DMS53 (cell line): ENCODE data around the gene SMARCB1.
A peak's percentile ranks its signal among the peaks of the same experiment; 100 is the strongest.

Experiments used
- DNase-seq: peaks from one replicate; lab custom pipeline; 2025; lab: John Stamatoyannopoulos, UW

SMARCB1 gene

GRCh38 chr22:23786752-23787599, at the start of gene SMARCB1:
SMARCB1 (plus strand) TSS chr22:23786966; CDS start chr22:23787170, 204 bp downstream.
- peak; percentile 87 for DNase-seq

- DNase-seq, result no peak
Observed at GRCh38 chr22:23737696-23738095, 49.1 kb upstream of the SMARCB1 start.

DNA sequence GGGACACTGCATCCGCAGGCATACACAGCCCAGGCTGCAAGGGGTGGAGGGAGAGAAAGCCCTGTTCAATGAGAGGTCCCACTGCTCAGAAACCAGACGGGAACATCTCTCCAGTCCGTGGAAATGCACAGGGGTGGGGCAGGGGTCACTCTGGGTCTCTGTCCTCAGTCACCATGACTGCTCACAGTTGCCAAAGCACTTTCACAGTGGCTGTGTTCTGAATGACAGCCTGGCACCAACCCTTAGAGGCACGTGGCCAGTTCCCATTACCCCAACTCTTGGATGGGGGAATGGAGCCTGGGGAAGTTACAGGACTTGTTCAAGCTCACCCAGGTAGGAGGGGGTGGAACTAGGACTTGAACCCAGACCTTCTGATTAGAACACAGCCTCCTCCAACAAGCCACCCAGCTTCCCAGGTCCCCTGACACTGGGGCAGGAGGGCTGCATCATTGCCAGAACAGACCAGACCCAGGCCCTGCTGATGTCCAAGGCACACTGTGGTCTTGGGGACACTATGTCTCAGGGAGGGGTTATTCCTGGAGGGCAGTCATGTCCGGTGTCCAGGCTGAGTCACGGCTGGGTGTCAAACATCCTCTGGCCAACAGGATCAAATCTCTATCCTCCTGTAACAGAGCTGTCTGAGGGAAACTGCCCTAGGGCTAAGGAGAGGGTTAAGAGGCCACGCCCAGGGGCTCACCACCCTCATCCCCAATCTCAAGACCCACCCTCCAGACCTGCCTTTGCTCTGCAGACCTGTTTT, 44.1 kb upstream of the SMARCB1 start:
- DNase-seq, result no peak

DNA sequence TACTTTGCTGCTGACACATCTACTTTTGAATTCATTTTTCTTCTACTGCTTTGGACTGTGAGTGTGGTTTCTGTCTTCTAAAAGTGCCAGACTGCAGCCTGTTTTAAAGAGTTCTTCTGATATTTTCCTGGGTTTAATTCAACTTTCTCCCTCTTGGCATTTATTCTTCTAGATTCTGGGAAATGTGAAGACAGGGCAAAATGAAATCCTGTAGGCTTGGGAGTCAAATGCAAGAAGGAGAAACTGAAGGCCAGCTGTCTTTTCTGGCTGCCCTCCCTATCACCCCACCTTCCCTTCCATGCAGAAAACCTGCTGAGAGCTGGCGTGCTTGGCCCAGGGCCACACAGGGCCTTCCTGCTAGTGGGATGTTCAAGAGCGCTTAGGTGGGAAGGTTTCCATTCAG, 43.5 kb upstream of the SMARCB1 start:
- no peak for DNase-seq

- no peak for DNase-seq
Observed at GRCh38 chr22:23744001-23744400, 42.8 kb upstream of the SMARCB1 start.

DNA sequence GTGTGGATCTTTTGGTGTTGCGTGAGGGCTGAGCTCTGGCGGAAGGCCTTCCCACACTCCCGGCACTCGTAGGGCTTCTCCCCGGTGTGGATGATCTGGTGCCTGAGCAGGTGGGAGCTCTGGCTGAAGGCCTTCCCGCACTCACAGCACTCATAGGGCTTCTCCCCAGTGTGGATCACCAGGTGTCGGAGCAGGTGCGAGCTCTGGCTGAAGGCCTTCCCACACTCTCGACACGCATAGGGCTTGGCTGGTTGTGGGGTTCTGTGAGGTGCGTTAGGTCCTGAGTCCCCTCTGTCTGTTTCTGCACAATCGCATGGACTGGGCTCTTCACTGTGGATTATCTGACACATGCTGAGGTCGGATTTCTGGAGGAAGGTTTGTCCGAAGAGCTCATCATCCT, 42.3 kb upstream of the SMARCB1 start:
- no peak for DNase-seq

DNA sequence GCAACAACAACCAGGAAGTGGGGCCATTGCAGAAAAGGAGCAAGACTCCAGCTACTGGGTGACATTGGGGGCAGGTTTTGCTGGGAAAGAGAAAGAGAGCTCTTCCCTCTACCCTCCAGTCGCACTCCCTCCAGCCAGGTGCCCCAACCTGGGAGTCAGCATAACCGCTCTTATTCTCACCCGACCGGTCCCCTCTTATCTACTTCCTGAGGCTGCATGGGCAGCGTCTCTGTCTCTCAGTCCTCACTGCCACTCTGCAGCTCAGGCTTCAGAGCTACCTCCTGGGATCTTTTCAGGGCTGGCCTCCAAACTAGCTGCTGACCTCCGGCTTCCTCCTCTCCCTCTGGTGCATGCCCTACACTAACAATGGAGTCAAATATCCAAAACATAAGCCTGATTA, 41.0 kb upstream of the SMARCB1 start:
- no peak for DNase-seq

GRCh38 chr22:23749841-23750301, 36.9 kb upstream of the SMARCB1 start:
- peak; percentile 61 for DNase-seq

DNA sequence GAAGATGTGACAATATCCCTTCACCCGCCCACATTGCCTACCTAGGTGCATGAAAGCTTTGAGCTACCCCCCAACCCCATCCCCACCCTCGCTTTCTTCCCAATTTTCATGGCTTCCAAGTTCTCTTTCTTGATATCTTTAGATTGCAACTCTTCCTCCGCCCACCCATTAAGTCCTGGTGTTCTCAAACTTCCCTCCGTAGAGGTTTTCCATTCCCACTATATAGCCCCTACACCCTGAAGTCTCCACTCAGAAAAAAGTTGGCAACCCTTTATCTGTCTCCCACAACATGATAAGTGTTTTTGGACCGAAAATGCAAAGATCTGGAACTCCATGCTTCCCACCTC, 36.4 kb upstream of the SMARCB1 start:
- DNase-seq, result peak; percentile 18

DNA sequence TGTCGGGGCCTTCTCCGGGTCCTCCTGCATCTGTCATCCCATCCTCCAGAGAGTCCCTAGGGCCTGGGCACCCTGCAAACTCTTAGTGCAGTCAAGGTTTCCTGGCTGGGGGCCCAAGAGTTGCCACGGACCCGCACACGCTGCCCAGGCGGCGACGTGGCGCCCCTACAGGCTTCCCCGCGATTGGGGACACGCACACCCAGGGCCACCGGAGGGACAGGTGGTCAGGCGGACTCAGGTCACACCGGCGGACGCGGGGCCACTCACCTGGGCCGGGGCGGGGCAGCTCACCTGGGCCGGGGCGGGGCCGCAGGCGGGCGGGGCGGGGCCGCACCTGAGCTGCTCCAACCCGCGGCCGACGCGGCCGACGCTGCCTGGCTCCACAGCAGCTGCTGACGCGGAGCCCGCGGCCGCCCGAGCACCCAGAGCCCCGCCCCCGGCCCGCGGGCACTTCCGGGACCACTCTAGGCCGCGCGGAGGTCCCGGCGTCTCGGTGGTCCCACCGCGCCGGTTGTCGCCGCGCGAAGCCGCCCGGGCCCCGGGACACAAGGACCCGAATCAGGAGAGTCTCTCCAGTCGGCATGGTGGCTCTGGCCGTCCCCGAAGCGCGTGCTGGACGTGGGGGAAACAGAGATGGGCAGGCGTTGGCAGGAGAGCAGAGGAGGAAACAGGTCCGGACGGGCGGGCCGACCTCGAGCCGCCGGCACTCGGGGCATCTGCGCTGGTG, 35.9 kb upstream of the SMARCB1 start, which contains the start of gene ZNF70:
Gene ZNF70, minus strand, starts transcription at position 399 of the 727 bp plus-strand sequence. CDS start 5,972 bp downstream, outside the sequence.
- DNase-seq, result peak; percentile 90

DNA sequence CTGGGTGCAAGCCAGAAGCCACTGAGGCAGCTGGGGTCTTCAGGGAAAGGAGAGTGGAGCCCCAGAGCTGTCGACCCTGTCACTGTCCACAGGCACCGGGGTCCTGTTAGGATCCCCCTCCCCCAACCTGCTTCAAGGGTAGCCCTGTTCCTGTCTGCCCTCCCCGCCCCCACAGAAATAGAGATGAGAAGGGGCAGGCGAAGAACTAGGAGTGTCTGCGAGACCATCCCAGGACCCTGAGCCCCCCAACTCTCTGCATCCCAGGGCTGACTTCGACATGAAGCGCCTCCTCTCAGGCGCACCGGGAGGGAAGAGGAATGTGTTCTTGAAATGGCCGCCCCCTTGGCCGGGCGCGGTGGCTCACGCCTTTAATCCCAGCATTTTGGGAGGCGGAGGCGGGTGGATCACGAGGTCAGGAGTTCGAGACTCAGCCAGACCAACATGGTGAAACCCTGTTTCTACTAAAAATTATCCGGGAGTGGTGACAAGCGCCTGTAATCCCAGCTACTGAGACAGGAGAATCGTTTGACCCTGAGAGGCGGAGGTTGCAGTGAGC, 35.2 kb upstream of the SMARCB1 start:
- DNase-seq, result peak; percentile 40

- DNase-seq, result no peak
Observed at GRCh38 chr22:23752090-23752691, 34.6 kb upstream of the SMARCB1 start.

GRCh38 chr22:23752750-23753149, 34.0 kb upstream of the SMARCB1 start:
- no peak for DNase-seq

GRCh38 chr22:23753385-23753784, 33.4 kb upstream of the SMARCB1 start:
- no peak for DNase-seq

- DNase-seq, result no peak
Observed at GRCh38 chr22:23754220-23754919, 32.4 kb upstream of the SMARCB1 start, which contains the start of gene VPREB3. VPREB3 (minus strand) TSS chr22:23754425; CDS start chr22:23754363, 62 bp downstream.

DNA sequence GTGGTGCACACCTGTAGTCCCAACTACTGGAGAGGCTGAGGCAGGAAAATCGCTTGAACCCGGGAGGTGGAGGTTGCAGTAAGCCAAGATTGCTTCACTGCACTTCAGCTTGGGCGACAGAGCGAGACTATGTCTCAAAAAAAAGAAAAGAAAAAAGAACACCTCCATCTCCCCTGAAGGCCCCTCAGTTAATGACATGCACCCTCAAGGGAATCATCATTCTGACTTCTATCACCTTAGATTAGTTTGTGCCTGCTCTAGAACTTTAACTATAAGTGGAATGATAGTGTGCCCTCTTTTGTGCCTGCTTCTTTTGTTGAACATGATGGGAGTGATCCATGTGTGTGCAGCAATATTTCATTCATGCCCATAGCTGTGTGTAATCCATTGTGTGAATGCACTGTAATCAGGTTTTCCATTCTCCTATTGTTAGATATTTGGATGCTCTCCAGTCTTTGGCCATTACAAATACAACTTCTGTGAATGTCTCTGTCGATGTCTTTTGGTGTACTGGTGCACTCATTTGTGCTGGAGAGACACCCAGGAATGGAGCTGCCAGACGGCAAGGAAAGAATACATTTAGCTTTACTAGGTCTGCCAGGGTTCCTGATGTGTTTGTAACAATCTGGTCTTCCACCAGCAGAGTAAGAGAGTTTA, 31.7 kb upstream of the SMARCB1 start:
- no peak for DNase-seq

DNA sequence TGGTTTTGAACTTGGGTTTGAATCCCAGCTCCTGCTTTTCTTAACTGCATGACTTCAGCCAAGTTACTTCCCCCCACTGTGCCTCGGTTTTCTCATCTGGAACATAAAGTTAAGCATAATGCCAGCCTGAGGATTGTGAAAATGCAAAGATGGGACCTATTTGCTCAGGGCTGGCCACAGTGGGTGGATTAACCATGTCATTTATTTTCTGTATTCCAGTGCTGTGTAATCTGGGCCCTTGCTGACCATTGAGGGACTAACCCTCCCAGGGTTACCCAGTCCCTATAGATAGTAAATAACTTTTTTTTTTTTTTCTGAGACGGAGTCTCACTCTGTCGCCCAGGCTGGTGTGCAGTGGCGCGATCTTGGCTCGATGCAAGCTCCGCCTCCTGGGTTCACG, 31.1 kb upstream of the SMARCB1 start:
- DNase-seq, result no peak

- no peak for DNase-seq
Observed at GRCh38 chr22:23756891-23757290, 29.9 kb upstream of the SMARCB1 start.

DNA sequence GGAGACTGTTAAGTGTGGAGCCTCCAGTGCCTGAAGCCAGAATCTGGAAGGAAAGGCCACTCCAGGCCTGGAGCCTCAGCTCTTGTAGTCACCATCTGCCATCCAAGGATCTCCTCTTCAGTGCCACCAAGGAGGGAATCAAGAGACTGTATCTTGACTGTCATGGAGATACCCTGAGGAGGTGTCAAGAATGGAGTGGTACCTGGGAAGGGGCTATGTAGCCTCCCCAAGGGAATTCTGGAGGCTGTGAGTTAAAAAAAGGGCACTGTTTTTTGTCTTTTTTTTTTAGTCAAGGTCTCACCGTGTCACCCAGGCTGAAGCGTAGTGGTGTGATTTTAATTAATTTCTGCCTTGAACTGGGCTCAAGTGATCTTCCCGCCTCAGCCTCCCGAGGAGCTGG, 27.2 kb upstream of the SMARCB1 start:
- no peak for DNase-seq

GRCh38 chr22:23760056-23760455, 26.7 kb upstream of the SMARCB1 start:
- no peak for DNase-seq
